Heart left ventricle (tissue), 16 donors: ENCODE measurements around the gene FBN1. TPM values are rescaled to one million over a fixed set of nuclear protein-coding genes. Genes with fewer than 3 reads are reported as not detected.

Experiments
- ATAC-seq, 4 donors: fragments of 200-7000 bp; cut with Tn5 transposase; one replicate each; pipeline ENCODE4 v1.9.1; 2020 to 2022; ENCODE audit warnings: moderate library complexity in 4 of 4, mild to moderate bottlenecking in 3 of 4, moderate number of reproducible peaks in 1 of 4
- DNase-seq, 5 donors: peaks; one replicate each; pipeline ENCODE4 v3.0.0-alpha.2; 2020
- H3K27ac ChIP-seq, 12 donors: fragments of 200-600 bp; sonication (generic) in 4 of 12; one replicate each; pipeline versions ENCODE4 v1.5.0 to v1.8.0; 2016 to 2022; ENCODE audit warnings: mild to moderate bottlenecking in 2 of 12
- H3K27me3 ChIP-seq, 9 donors: fragments of 200-600 bp; sonication (generic) in 2 of 9; one replicate each; pipeline versions ENCODE4 v1.5.1 to v1.8.0; 2016 to 2022; ENCODE audit warnings: mild to moderate bottlenecking in 3 of 9
- H3K36me3 ChIP-seq, 9 donors: fragments of 200-600 bp; sonication (generic) in 2 of 9; one replicate each; pipeline versions ENCODE4 v1.5.0 to v1.8.0; 2018 to 2022; ENCODE audit warnings: mild to moderate bottlenecking in 2 of 9
- H3K4me1 ChIP-seq, 12 donors: fragments of 200-600 bp; sonication (generic) in 4 of 12; one replicate each; pipeline versions ENCODE4 v1.5.0 to v1.8.0; 2016 to 2022; ENCODE audit warnings: mild to moderate bottlenecking in 3 of 12
- H3K4me3 ChIP-seq, 12 donors: fragments of 200-600 bp; sonication (generic) in 4 of 12; one replicate each; pipeline versions ENCODE4 v1.5.0 to v1.8.0; 2017 to 2022; ENCODE audit warnings: mild to moderate bottlenecking in 9 of 12, moderate library complexity in 4 of 12
- H3K9me3 ChIP-seq, 12 donors: fragments of 200-600 bp; sonication (generic) in 4 of 12; one replicate each; pipeline versions ENCODE4 v1.5.0 to v1.8.0; 2016 to 2022; ENCODE audit warnings: mild to moderate bottlenecking in 1 of 12
- POLR2A ChIP-seq, 2 donors: fragments of 450-650 bp; IDR thresholded peaks; one replicate each; pipeline ENCODE4 v1.6.1; 2017; ENCODE audit warnings: antibody characterized with exemption in 2 of 2, mild to moderate bottlenecking in 2 of 2, moderate library complexity in 2 of 2
- WGBS, 4 donors: extraction: QIAGEN DNeasy Blood & Tissue Kit in 2 of 4; methylation state at CpG; one replicate each; pipeline versions ENCODE4 v1.1.5 to v1.1.7; 2013 to 2018; 5-methylcytosine and 5-hydroxymethylcytosine counted together
- intact Hi-C, 10 donors: fragments of 100-400 bp; cut with DNase I; formaldehyde crosslinking; loops; one replicate each; pipeline versions ENCODE4 v1.11.1 to v1.14.2; 2022
- polyA plus RNA-seq, 2 donors: library from polyadenylated mRNA; stranded (reverse); fragments of 200-250 nt; gene quantifications; one replicate each; pipeline ENCODE4 v1.2.3, GENCODE V29; 2013
- total RNA-seq, 9 donors: library from RNA; depleted of rRNA in 2 of 9; stranded (reverse); fragments of >200 nt in 2 of 9; fragmentation: NEBNext Ultra II Directional in 3 of 9; extraction: Animal tissue kit (Norgen Biotek cat#: 25700) in 3 of 9; gene quantifications; one replicate each; pipeline versions ENCODE4 v1.1.0 to v1.2.4, GENCODE V29; 2016 to 2023
- TF ChIP-seq, protein P1 (sequence below), 12 donors: fragments of 200-600 bp; sonication (generic) in 4 of 12; IDR thresholded peaks; one replicate each; pipeline versions ENCODE4 v1.5.0 to v1.8.0; 2018 to 2022; ENCODE audit warnings: antibody characterized with exemption in 12 of 12, mild to moderate bottlenecking in 5 of 12
- donor health status: ischemic (EF 13 %, LVEDD 7.1; RV severe dilation, severe dysfunction).
- donor health status: healthy with polysubstance abuse.
- donor health status: DM: no; HTN: yes; CAD: no.
- donor health status: DM: no; HTN: no; CAD: no.
- donor health status: ischemic (EF 25% LVEDD 6.9; RV normal size, moderate dysfunction).
- donor health status: ischemic (EF 25% LVEDD 5.7; RV mildly dilated, moderate dysfunction).
- donor health status: healthy.
- donor health status: DM: yes; HTN: yes; CAD: no.
- donor health status: ischemic (EF 35%, LVEDD 5.7; RV mildly dilated, moderate dysfunction).
- donor health status: nonischemic (EF 11% LVEDD 7.7; RV severe dilation, severe dysfunction).
- donor health status: DM: yes; HTN: yes; CAD: no.
- donor health status: PGD.
- donor health status: ischemic (EF 29% LVEDD 5.4; RV normal size, mild dysfunction).
- donor health status: nonischemic (EF 23%, LVEDD 6.1; RV moderate dilation, normal function).

Gene FBN1
- total and polyA plus RNA-seq, 11 donors: 5.7 to 115 (median 31.4) TPM

- TF ChIP-seq, protein P1, sequence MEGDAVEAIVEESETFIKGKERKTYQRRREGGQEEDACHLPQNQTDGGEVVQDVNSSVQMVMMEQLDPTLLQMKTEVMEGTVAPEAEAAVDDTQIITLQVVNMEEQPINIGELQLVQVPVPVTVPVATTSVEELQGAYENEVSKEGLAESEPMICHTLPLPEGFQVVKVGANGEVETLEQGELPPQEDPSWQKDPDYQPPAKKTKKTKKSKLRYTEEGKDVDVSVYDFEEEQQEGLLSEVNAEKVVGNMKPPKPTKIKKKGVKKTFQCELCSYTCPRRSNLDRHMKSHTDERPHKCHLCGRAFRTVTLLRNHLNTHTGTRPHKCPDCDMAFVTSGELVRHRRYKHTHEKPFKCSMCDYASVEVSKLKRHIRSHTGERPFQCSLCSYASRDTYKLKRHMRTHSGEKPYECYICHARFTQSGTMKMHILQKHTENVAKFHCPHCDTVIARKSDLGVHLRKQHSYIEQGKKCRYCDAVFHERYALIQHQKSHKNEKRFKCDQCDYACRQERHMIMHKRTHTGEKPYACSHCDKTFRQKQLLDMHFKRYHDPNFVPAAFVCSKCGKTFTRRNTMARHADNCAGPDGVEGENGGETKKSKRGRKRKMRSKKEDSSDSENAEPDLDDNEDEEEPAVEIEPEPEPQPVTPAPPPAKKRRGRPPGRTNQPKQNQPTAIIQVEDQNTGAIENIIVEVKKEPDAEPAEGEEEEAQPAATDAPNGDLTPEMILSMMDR (IDR thresholded peaks at IDR 0.05): no peak
- TF ChIP-seq POLR2A (IDR thresholded peaks at IDR 0.05): no peak
- H3K9me3 ChIP-seq: no peaks in the 10 kb centered on the region
- no peaks in the 10 kb centered on the region for H3K27me3 ChIP-seq
- intact Hi-C loops: loop anchor here in 5 of 10 donors (10.0 kb wide), 1 partner anchor 145 kb away; the partner anchor contains the start of gene FBN1 (in 5 of the 5)
- no peak overlapping the region for H3K27ac ChIP-seq
- ATAC-seq (no peak), DNase-seq (no peak)
- peaks cover 0 to 100% (median 64%) of the 10 kb centered on the region in 9 donors for H3K36me3 ChIP-seq
- peaks cover 0 to 3% (median 0%) of the 10 kb centered on the region in 12 donors for H3K4me1 ChIP-seq
- H3K4me3 ChIP-seq: no peak overlapping the region
Measured at GRCh38 chr15:48499978-48500377, 145.5 kb downstream of the FBN1 start.

DNA sequence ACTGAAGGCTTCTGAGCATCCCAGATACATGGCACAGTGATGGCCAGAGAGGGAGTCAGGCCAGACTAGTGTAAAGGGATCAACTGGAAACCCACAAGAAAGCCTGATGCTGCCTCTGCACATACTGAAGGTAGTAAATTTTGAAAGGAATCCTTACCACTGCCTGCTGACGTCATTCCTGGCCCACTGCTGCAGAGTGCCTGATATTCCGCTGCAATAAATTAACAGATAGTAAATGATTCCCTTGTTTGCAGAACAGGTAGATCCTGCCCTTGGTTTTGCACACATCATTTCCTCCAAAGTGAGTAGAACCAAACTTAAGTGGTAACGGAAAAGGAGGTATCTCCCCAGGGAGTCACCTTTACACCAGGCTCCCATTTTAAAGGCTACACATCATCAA lies 146.7 kb downstream of the FBN1 start:
- Histone ChIP-seq H3K27me3 (no peaks in the 10 kb centered on the region), H3K9me3 (no peaks in the 10 kb centered on the region), H3K4me3 (no peak overlapping the region), H3K27ac (no peak overlapping the region), H3K4me1 (peaks cover 0 to under 1% (median 0%) of the 10 kb centered on the region in 12 donors), H3K36me3 (peaks cover 0 to 100% (median 52%) of the 10 kb centered on the region in 9 donors)
- intact Hi-C loops: no loop called here
- DNase-seq (no peak), ATAC-seq (no peak)
- WGBS, 4 donors: 89 to 95% (median 92%) methylated on average over 3 of the region's 3 CpGs
- TF ChIP-seq, protein P1 (IDR thresholded peaks at IDR 0.05): no peak
- TF ChIP-seq POLR2A (IDR thresholded peaks at IDR 0.05): no peak

DNA sequence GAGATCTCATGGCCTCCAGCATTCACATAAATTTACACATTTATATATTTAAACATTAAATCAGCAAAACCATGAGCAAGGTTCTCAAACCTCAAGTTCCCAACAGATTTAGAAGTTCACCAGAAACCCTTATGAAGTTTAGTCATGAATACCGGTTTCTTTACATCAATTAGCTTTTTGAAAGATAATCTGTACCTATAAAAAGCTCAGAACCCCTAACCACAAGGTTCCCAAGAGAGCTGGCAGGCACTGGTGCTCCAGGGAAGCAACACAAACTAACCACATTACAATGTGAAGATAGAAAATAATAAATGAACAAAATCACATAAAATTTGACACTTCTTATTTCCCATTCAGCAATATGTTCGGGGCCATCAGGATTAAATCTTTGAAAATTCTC lies 150.9 kb downstream of the FBN1 start:
- TF ChIP-seq, protein P1 (IDR thresholded peaks at IDR 0.05): no peak
- no peak for TF ChIP-seq POLR2A (IDR thresholded peaks at IDR 0.05)
- ATAC-seq (no peak), DNase-seq (no peak)
- no peaks in the 10 kb centered on the region for H3K9me3 ChIP-seq
- peaks cover 0 to 7% (median 0%) of the 10 kb centered on the region in 12 donors for H3K4me1 ChIP-seq
- intact Hi-C loops: loop anchor here in 1 of 10 donors (5.0 kb wide), 1 partner anchor 42 kb away; no protein-coding TSS in a partner anchor
- peak overlapping the region in 6 of 12 donors; percentile 15 to 60 (median 35) for H3K27ac ChIP-seq
- 57 to 88% (median 82%) methylated on average over 2 of the region's 2 CpGs for WGBS, 4 donors
- H3K4me3 ChIP-seq: no peak overlapping the region
- no peaks in the 10 kb centered on the region for H3K27me3 ChIP-seq
- H3K36me3 ChIP-seq: peaks cover 0 to 100% (median 62%) of the 10 kb centered on the region in 9 donors

GRCh38 chr15:48493763-48494225 lies 151.7 kb downstream of the FBN1 start:
- peaks cover 0 to 7% (median 0%) of the 10 kb centered on the region in 12 donors for H3K4me1 ChIP-seq

More at GRCh38 chr15:48493763-48494225, 151.7 kb downstream of the FBN1 start:
- Histone ChIP-seq H3K9me3 (no peaks in the 10 kb centered on the region), H3K27me3 (no peaks in the 10 kb centered on the region), H3K27ac (peak overlapping the region in 9 of 12 donors; percentile 2 to 60 (median 22)), H3K4me3 (no peak overlapping the region), H3K36me3 (peaks cover 0 to 100% (median 64%) of the 10 kb centered on the region in 9 donors)
- DNase-seq (no peak), ATAC-seq (peak in 2 of 4 donors; percentile 28 to 42)
- 80 to 89% (median 84%) methylated on average over 4 of the region's 4 CpGs for WGBS, 4 donors
- no peak for TF ChIP-seq POLR2A (IDR thresholded peaks at IDR 0.05)
- TF ChIP-seq, protein P1 (IDR thresholded peaks at IDR 0.05): no peak
- intact Hi-C loops: loop anchor here in 1 of 10 donors (5.0 kb wide), 1 partner anchor 41 kb away; no protein-coding TSS in a partner anchor
